ENCODE data around the gene TES. TPM values are rescaled to one million over a fixed set of nuclear protein-coding genes. Genes with fewer than 3 reads are reported as not detected.
A peak's percentile ranks its signal among the peaks of the same experiment; 100 is the strongest.
"Not testable (repeated sequence)": the region's sequence is repeated elsewhere in the genome, so short reads cannot be mapped to it uniquely, and the experiment has no call there.

TES gene
- total and polyA plus RNA-seq, 2 experiments from 2014 or later: 37.3 to 38.3 TPM

GRCh38 chr7:116173051-116174028 is 37.0 kb upstream of the TES start:
- Histone ChIP-seq H3K4me1 (ENCODE audit: insufficient read depth) (peaks cover 5% of the 10 kb centered on the region; the same call in 1 of the 2 replicates), H3K4me2 (no peak overlapping the region), H3F3A (replicated peaks; ENCODE audit: low read depth) (no peaks in the 10 kb centered on the region), H3K27me3 (ENCODE audit: insufficient read depth) (no peaks in the 10 kb centered on the region), H4K20me1 (replicated peaks; ENCODE audit: insufficient read depth) (no peaks in the 10 kb centered on the region), H2AFZ (no peak overlapping the region), H3K27ac (ENCODE audit: low read depth) (no peak overlapping the region), H3K79me2 (replicated peaks; ENCODE audit: insufficient read depth) (no peaks in the 10 kb centered on the region), H3K4me3 (no peak overlapping the region), H3K9me2 (ENCODE audit: insufficient read depth) (no peaks in the 10 kb centered on the region), H3K36me3 (ENCODE audit: insufficient read depth) (no peaks in the 10 kb centered on the region)
- no peak overlapping the region for H3K4me3 Mint-ChIP-seq
- peaks cover 2% of the 10 kb centered on the region for H3K27me3 Mint-ChIP-seq (ENCODE audit: insufficient read depth, low read depth, poor library complexity)
- H3K9me3 Mint-ChIP-seq: peaks cover 13% of the 10 kb centered on the region; the same call in 1 of the 3 replicates
- peaks cover 3% of the 10 kb centered on the region; the same call in 1 of the 3 replicates for H3K36me3 Mint-ChIP-seq (ENCODE audit: low read depth)
- DNase-seq (ENCODE audit: low spot score): peak; percentile 51
- H3K27ac Mint-ChIP-seq: no peak overlapping the region
- peak; percentile 35; the same call in 2 of the 3 replicates for ATAC-seq
- no peak for TF ChIP-seq ZNF331 (CRISPR knock-in tag; IDR thresholded peaks at IDR 0.05; ENCODE audit: low read depth)
- no peak for TF ChIP-seq STAT1 (IDR thresholded peaks at IDR 0.05; ENCODE audit: unreplicated experiment)
- no peak for TF ChIP-seq ZNF114 (CRISPR knock-in tag; IDR thresholded peaks at IDR 0.05)
- TF ChIP-seq ETS1 (IDR thresholded peaks at IDR 0.05): no peak
- peak; percentile 61 to 65 for TF ChIP-seq CTCF (conservative IDR thresholded peaks at IDR 0.05; ENCODE audit: low read depth in 2 of 2)
- TF ChIP-seq CREB1 (CRISPR knock-in tag; IDR thresholded peaks at IDR 0.05; ENCODE audit: low read depth): no peak
- H3K4me1 Mint-ChIP-seq: peaks cover 6% of the 10 kb centered on the region; the same call in 2 of the 3 replicates

- peaks cover 13% of the 10 kb centered on the region; the same call in 1 of the 3 replicates for H3K9me3 Mint-ChIP-seq
- not testable (repeated sequence) for H3K4me3 ChIP-seq; H3K27me3 ChIP-seq (ENCODE audit: insufficient read depth); H3K4me1 ChIP-seq (ENCODE audit: insufficient read depth); H4K20me1 ChIP-seq (replicated peaks; ENCODE audit: insufficient read depth); H3K79me2 ChIP-seq (replicated peaks; ENCODE audit: insufficient read depth); H2AFZ ChIP-seq; ATAC-seq; H3K27ac Mint-ChIP-seq; H3K9me2 ChIP-seq (ENCODE audit: insufficient read depth); H3F3A ChIP-seq (replicated peaks; ENCODE audit: low read depth); H3K4me2 ChIP-seq; H3K27me3 Mint-ChIP-seq (ENCODE audit: insufficient read depth, low read depth, poor library complexity); H3K36me3 Mint-ChIP-seq (ENCODE audit: low read depth); H3K36me3 ChIP-seq (ENCODE audit: insufficient read depth); H3K4me1 Mint-ChIP-seq; H3K4me3 Mint-ChIP-seq; DNase-seq (ENCODE audit: low spot score); H3K27ac ChIP-seq (ENCODE audit: low read depth)
These were observed 35.2 kb upstream of the TES start for GRCh38 chr7:116175095-116175494.
